Stomach (tissue), 9 donors: ENCODE measurements around the gene EEIG1. TPM values are rescaled to one million over a fixed set of nuclear protein-coding genes. Genes with fewer than 3 reads are reported as not detected.

Source experiments
- DNase-seq, 2 donors: peaks; one replicate each; pipeline versions ENCODE4 v3.0.0 to v3.0.0-alpha.2; 2013 to 2019
- H3K27ac ChIP-seq, 5 donors: fragments of 200-600 bp in 4 of 5; sonication (generic) in 4 of 5; one replicate each; pipeline ENCODE4 v1.5.1; 2013 to 2019; ENCODE audit warnings: mild to moderate bottlenecking in 1 of 5, moderate library complexity in 1 of 5
- H3K27me3 ChIP-seq, 3 donors: fragments of 200-600 bp; sonication (generic); one replicate each; pipeline ENCODE4 v1.5.1; 2017 to 2019; ENCODE audit warnings: mixed run types in 1 of 3
- H3K36me3 ChIP-seq, 4 donors: fragments of 200-600 bp; sonication (generic); 1 replicate in 3 of 4; 2 replicates in 1 of 4; pipeline ENCODE4 v1.5.1; 2016 to 2019
- H3K4me1 ChIP-seq, 4 donors: fragments of 200-600 bp; sonication (generic); one replicate each; pipeline ENCODE4 v1.5.1; 2016 to 2019
- H3K4me3 ChIP-seq, 4 donors: fragments of 200-600 bp; sonication (generic) in 3 of 4; one replicate each; pipeline ENCODE4 v1.5.1; 2016 to 2019; ENCODE audit warnings: mild to moderate bottlenecking in 1 of 4
- H3K9me3 ChIP-seq, 4 donors: fragments of 200-600 bp; sonication (generic); one replicate each; pipeline ENCODE4 v1.5.1; 2016 to 2019
- EP300 ChIP-seq: sonication (generic); formaldehyde crosslinking; IDR thresholded peaks from one replicate; pipeline ENCODE4 v1.6.1; 2017; ENCODE audit warnings: antibody characterized with exemption
- POLR2A ChIP-seq, 4 donors: fragments of 450-650 bp; IDR thresholded peaks; one replicate each; pipeline ENCODE4 v1.6.1; 2016; ENCODE audit warnings: antibody characterized with exemption in 4 of 4, control low read depth in 2 of 4, mild to moderate bottlenecking in 1 of 4, moderate library complexity in 1 of 4
- POLR2AphosphoS5 ChIP-seq, 3 donors: sonication (generic); formaldehyde crosslinking; IDR thresholded peaks; one replicate each; pipeline ENCODE4 v1.6.1; 2016; ENCODE audit warnings: antibody characterized with exemption in 3 of 3
- whole genome bisulfite sequencing, 5 donors: extraction: QIAGEN DNeasy Blood & Tissue Kit in 3 of 5; methylation state at CpG; one replicate each; pipeline versions ENCODE4 v1.1.5 to v1.1.7; 2013 to 2018; 5-methylcytosine and 5-hydroxymethylcytosine counted together
- intact Hi-C: fragments of 100-400 bp; cut with DNase I; formaldehyde crosslinking; loops from one replicate; pipeline ENCODE4 v1.15.1; 2023; ENCODE audit warnings: low total_unique reads
- polyA plus RNA-seq, 3 donors: library from polyadenylated mRNA; stranded (reverse); fragments of 200-250 nt; gene quantifications; one replicate each; pipeline ENCODE4 v1.2.3, GENCODE V29; 2013
- total RNA-seq, 5 donors: library from RNA; depleted of rRNA; stranded (reverse); fragments of >200 nt; gene quantifications; one replicate each; pipeline versions ENCODE4 v1.1.0 to v1.2.3, GENCODE V29; 2014 to 2016
- TF ChIP-seq, protein P1 (sequence below), 7 experiments: fragments of 450-650 bp in 4 of 7; fragments of 200-600 bp in 3 of 7; sonication (generic) in 3 of 7; IDR thresholded peaks; one replicate each; pipeline ENCODE4 v1.5.1; 2016 to 2019; ENCODE audit warnings: antibody characterized with exemption in 7 of 7, control low read depth in 2 of 7, mild to moderate bottlenecking in 1 of 7
- donor health status: healthy with polysubstance abuse.
- donor health status: Bipolar disorder and iron deficiency.
- donor health status: healthy.

The EEIG1 gene
- total and polyA plus RNA-seq, 8 donors = 24.4 to 406 (median 75.8) TPM

DNA sequence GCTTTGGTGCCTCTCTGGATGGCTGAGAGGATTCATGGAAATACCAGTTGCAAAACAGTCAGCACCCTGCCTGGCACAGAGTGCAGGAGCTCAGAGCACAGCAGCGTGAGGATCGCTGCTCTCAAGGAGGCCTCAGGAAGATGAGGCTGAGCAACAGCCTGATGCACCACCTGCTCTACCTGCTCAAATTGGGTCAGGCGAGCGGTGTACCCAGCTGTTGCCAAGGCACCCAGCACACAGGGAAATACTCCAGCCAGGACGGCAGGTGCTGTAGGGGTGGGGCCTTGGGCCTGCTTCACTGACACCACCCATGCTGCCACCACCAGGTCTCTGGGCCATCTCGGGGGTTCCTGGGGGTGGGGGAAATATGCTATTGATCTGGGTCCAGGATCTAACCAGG, 4.3 kb downstream of the EEIG1 start:
- Histone ChIP-seq H3K27me3 (no peaks in the 10 kb centered on the region), H3K4me3 (peak overlapping the region; percentile 77 to 91 (median 90)), H3K36me3 (no peaks in the 10 kb centered on the region), H3K4me1 (peaks cover 75 to 90% (median 89%) of the 10 kb centered on the region in 4 donors), H3K9me3 (no peaks in the 10 kb centered on the region), H3K27ac (peak overlapping the region; percentile 69 to 99 (median 94))
- TF ChIP-seq POLR2AphosphoS5 (IDR thresholded peaks at IDR 0.05) = peak in 1 of 3 donors; percentile 72
- no peak for TF ChIP-seq POLR2A (IDR thresholded peaks at IDR 0.05)
- WGBS, 5 donors = 23 to 70% (median 33%) methylated on average over 3 to 6 of the region's 6 CpGs
- intact Hi-C loops = no loop called here
- peak; percentile 80 to 89 for DNase-seq

DNA sequence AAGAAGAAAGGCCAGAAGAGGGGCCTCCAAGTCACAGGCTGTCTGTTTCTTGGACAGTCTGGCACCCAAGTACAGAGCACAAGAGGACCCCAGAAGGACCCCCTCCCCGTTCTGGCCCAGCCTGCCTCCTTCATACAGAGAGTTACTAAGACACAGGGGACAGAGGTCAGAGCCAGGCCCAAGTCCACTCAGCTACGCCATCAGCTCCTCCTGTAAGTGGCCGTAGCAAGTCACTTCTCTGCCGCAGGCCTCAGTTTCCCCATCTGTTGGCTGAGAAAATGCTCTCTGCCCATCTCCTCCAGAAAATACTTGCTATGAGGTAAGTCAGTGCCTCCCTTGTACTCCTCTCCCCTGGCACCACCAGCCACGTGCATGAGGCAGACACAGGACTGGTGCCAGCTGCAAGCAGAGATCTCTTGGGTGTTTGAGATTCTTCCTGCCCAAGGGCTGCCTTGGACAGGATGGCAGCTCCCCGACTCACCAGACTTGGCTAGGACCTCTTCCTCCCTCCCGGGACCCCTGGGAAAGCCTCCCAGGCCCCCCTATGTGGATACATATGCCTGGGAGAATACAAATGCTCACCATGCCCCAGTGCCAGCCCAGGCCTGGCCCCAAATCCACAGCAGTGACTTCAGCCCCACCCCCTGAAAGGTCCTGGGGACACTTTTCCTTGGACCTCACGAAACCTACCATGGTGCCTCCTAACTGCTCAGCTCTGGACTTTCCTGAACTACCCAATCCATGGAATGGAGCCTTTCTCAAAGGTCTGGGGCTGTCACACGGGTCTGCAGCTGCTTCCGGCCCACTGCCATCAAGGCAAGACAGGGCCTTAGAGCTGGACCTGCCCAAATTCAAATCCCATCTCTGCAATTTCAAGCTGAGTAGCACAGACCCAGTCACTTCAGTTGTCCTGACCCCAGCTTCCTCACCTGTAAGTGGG, 5.1 kb downstream of the EEIG1 start:
- peak in 1 of 2 donors; percentile 36 for DNase-seq
- intact Hi-C loops = no loop called here
- Histone ChIP-seq H3K4me1 (peaks cover 81 to 95% (median 94%) of the 10 kb centered on the region in 4 donors), H3K27ac (peak overlapping the region; percentile 69 to 99 (median 94)), H3K4me3 (peak overlapping the region; percentile 77 to 91 (median 90)), H3K27me3 (no peaks in the 10 kb centered on the region), H3K9me3 (no peaks in the 10 kb centered on the region), H3K36me3 (no peaks in the 10 kb centered on the region)
- TF ChIP-seq POLR2AphosphoS5 (IDR thresholded peaks at IDR 0.05) (no peak), POLR2A (IDR thresholded peaks at IDR 0.05) (no peak), EP300 (no peak)
- TF ChIP-seq, protein P1, sequence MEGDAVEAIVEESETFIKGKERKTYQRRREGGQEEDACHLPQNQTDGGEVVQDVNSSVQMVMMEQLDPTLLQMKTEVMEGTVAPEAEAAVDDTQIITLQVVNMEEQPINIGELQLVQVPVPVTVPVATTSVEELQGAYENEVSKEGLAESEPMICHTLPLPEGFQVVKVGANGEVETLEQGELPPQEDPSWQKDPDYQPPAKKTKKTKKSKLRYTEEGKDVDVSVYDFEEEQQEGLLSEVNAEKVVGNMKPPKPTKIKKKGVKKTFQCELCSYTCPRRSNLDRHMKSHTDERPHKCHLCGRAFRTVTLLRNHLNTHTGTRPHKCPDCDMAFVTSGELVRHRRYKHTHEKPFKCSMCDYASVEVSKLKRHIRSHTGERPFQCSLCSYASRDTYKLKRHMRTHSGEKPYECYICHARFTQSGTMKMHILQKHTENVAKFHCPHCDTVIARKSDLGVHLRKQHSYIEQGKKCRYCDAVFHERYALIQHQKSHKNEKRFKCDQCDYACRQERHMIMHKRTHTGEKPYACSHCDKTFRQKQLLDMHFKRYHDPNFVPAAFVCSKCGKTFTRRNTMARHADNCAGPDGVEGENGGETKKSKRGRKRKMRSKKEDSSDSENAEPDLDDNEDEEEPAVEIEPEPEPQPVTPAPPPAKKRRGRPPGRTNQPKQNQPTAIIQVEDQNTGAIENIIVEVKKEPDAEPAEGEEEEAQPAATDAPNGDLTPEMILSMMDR (IDR thresholded peaks at IDR 0.05) = no peak
- 59 to 72% (median 60%) methylated on average over 9 to 10 of the region's 10 CpGs for WGBS, 5 donors

DNA sequence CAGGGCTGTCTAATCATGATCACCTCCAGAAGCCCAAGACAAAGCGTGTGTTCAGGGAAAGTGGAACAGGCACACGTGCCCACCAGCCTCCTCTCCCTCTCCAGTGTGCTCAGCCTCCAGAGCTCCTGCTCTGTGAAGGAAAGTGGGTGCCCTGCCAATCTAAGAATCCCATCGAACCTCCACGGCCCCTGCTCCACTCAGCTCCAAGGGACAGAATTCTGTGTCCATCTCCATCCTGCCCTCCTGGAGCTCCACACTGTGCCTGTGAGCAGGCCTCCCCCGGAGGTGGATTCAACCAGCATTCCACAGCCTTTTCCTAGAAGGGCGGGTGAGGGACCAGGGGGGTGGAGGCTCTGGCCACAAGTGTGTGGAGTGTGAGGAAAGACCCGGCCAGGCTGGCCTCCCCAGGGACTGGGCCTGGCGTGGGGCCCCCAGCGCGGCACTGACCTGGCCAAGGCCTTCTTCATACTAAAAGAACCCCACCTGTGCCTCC, 6.0 kb downstream of the EEIG1 start:
- Histone ChIP-seq H3K9me3 (no peaks in the 10 kb centered on the region), H3K27me3 (no peaks in the 10 kb centered on the region), H3K4me1 (peaks cover 89 to 100% (median 99%) of the 10 kb centered on the region in 4 donors), H3K36me3 (no peaks in the 10 kb centered on the region), H3K27ac (peak overlapping the region; percentile 38 to 99 (median 94)), H3K4me3 (peak overlapping the region; percentile 2 to 91 (median 90))
- intact Hi-C loops = no loop called here
- TF ChIP-seq, protein P1 (IDR thresholded peaks at IDR 0.05) = no peak
- TF ChIP-seq EP300 (no peak), POLR2A (IDR thresholded peaks at IDR 0.05) (no peak), POLR2AphosphoS5 (IDR thresholded peaks at IDR 0.05) (no peak)
- DNase-seq = peak in 1 of 2 donors; percentile 72
- 37 to 58% (median 49%) methylated on average over 7 to 10 of the region's 10 CpGs for WGBS, 5 donors

DNA sequence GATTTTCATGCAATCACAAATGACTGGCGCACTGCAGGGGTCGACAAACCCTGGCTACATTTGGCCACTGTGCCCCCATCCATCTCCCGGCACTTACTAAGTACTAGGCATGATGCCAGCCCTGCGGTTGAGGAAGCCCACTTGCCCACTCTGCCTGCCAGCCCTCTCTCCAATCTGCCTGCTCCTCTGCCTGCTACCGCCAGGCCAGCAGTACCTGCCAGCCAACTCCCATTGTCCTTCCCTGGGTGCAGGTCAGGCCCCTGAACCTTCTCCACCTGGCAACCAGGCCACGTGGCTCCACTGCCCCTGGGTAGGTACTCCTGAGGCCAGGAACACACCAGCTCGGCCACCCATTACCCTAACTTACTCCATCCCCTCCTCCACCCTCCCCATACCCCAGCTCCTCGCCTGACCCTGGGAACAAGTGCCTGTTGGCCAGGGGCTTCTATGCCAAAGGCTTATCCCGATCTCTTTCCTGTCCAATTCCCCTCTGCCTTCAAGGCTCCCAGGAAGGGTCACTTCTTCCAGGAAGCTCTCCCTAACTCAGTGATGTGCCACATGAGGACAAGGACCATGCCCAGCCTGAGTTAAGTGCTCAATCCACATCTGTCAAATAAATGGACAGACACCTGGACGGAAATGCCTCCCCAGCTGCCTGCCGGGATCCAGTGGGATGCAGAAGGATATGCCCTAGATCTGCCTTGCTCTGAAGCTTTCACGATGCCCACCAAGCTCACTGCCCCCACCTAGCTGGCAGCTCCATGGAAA, 6.6 kb downstream of the EEIG1 start:
- intact Hi-C loops = no loop called here
- Histone ChIP-seq H3K4me1 (peaks cover 95 to 100% (median 99%) of the 10 kb centered on the region in 4 donors), H3K36me3 (no peaks in the 10 kb centered on the region), H3K27ac (peak overlapping the region; percentile 71 to 99 (median 94)), H3K9me3 (no peaks in the 10 kb centered on the region), H3K27me3 (no peaks in the 10 kb centered on the region), H3K4me3 (peak overlapping the region; percentile 8 to 91 (median 90))
- 38 to 48% (median 43%) methylated on average over 11 to 12 of the region's 12 CpGs for WGBS, 5 donors
- DNase-seq = peak in 1 of 2 donors; percentile 54
- TF ChIP-seq POLR2A (IDR thresholded peaks at IDR 0.05) = no peak
- no peak for TF ChIP-seq POLR2AphosphoS5 (IDR thresholded peaks at IDR 0.05)
